D721Med (cell line): ENCODE results near the gene MPV17L2.

Experiments
- DNase-seq: peaks from one replicate; pipeline ENCODE4 v3.0.0; 2011; ENCODE audit warnings: low spot score; ENCODE audit not compliant: insufficient read length
- FAIRE-seq: peaks from 2 replicates; lab custom pipeline; 2011; peaks lifted over from hg19 to GRCh38; lab: Jason Lieb, UNC
- TF ChIP-seq, protein P1 (sequence below): IDR thresholded peaks from 2 replicates; pipeline ENCODE4 v1.5.1; 2012; ENCODE audit warnings: mild to moderate bottlenecking, control low read depth; ENCODE audit not compliant: insufficient read depth; ENCODE audit errors: missing control alignments

Gene MPV17L2

DNA sequence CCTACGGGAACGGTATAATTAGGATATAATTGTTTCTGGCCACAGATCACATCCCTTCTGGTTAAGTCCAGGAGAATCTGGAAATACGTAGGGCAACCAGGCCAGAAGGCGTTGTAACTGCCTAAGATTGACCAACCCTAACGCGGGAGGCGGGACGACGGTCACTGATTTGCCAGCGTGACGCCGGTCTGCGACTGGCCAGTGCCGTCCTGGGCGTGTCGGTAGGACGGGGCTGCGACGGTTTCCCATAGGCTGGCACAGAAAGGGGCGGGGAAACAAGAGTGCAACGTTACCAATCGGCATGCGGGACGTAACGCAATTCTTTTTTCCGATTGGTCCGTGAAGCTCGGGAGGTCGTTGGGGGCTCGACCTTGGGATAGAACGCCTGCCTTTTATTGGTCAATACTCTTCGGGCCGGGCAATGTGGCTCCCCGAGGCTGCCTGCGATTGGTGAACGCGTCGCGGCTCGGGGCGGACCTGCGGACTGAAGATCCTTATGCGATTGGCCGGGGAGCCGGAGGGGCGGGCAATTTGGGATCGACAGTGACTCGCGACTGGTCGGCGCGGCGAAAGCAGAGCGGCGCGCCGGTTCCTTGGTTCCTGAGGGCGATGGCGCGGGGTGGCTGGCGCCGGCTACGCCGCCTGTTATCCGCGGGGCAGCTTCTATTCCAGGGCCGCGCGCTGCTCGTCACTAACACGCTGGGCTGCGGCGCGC lies at the start of gene MPV17L2:
Gene MPV17L2, plus strand, starts transcription at position 546 of the 715 bp plus-strand sequence. Its CDS starts 64 bp downstream, at position 610.
- TF ChIP-seq, protein P1, sequence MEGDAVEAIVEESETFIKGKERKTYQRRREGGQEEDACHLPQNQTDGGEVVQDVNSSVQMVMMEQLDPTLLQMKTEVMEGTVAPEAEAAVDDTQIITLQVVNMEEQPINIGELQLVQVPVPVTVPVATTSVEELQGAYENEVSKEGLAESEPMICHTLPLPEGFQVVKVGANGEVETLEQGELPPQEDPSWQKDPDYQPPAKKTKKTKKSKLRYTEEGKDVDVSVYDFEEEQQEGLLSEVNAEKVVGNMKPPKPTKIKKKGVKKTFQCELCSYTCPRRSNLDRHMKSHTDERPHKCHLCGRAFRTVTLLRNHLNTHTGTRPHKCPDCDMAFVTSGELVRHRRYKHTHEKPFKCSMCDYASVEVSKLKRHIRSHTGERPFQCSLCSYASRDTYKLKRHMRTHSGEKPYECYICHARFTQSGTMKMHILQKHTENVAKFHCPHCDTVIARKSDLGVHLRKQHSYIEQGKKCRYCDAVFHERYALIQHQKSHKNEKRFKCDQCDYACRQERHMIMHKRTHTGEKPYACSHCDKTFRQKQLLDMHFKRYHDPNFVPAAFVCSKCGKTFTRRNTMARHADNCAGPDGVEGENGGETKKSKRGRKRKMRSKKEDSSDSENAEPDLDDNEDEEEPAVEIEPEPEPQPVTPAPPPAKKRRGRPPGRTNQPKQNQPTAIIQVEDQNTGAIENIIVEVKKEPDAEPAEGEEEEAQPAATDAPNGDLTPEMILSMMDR, result no peak
- DNase-seq (peak; percentile 72), FAIRE-seq (peak; percentile 72)

DNA sequence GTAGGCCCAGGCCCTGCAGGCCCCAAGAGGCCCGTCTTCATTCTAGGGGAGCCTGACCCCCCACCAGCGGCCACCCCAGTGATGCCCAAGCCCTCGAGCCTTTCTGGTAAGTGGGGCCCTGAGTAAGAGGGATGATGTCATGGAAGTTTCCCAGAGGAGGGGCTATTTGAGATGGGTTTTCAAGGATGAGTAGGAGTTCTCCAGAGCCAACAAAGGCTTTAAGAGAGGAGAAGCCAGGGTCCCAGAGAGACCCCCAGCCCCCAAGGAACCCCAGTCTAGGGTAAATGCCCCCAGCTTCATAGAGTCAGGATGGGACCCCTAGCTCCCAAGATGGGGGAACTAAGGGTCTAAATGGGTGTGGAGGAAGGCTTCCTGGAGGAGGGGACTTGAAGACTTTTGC lies 49.1 kb upstream of the MPV17L2 start:
- DNase-seq (no peak), FAIRE-seq (no peak)
- TF ChIP-seq, protein P1, result no peak

DNA sequence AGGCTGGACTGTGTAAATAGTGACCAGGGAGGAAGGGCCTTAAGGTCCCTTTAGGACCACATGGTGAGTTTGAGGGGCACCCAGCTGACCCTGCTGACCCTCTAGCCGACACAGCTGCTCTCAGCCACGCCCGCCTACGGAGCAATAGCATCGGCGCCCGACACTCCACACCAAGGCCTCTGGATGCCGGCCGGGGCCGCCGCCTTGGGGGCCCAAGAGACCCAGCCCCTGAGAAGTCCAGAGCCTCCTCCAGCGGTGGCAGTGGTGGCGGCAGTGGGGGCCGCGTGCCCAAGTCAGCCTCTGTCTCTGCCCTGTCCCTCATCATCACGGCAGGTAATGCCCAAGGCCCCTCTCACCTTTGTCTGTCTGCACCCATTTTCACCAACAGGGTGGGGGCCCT lies 48.7 kb upstream of the MPV17L2 start:
- FAIRE-seq (no peak), DNase-seq (no peak)
- TF ChIP-seq, protein P1, result no peak

DNA sequence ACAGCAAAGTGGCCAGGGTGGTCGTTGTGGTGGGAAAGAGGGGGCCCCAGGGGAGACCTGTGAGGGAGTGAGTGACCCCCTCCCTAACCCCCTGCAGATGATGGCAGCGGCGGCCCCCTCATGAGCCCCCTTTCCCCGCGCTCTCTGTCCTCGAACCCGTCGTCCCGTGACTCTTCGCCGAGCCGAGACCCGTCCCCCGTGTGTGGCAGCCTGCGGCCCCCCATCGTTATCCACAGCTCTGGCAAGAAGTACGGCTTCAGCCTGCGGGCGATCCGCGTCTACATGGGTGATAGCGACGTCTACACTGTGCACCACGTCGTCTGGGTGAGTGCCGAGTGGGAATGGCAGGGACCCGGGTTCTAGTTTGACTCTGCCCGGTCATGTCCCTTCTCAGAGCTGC lies 48.1 kb upstream of the MPV17L2 start:
- DNase-seq, result no peak
- TF ChIP-seq, protein P1, result no peak
- no peak for FAIRE-seq

- TF ChIP-seq, protein P1, result no peak
- FAIRE-seq (no peak), DNase-seq (no peak)
Measured at GRCh38 chr19:18145391-18145999, 47.5 kb upstream of the MPV17L2 start.

- no peak for DNase-seq
- no peak for FAIRE-seq
- TF ChIP-seq, protein P1, result no peak
Measured at GRCh38 chr19:18147396-18147795, 45.6 kb upstream of the MPV17L2 start.

GRCh38 chr19:18149596-18149975 lies 43.4 kb upstream of the MPV17L2 start:
- DNase-seq (no peak), FAIRE-seq (no peak)
- TF ChIP-seq, protein P1, result no peak
